Naive thymus-derived CD4-positive, alpha-beta T cell (primary cell): ENCODE measurements around the gene MSGN1. TPM values are rescaled to one million over a fixed set of nuclear protein-coding genes. Genes with fewer than 3 reads are reported as not detected.
A peak's percentile ranks its signal among the peaks of the same experiment; 100 is the strongest.

Experiments used
- ATAC-seq: fragments of 150-1000 bp; cut with Tn5 transposase; 2 replicates; pipeline ENCODE4 v1.10.0; 2021; ENCODE audit warnings: mild to moderate bottlenecking, moderate library complexity
- CTCF ChIA-PET: fragments of 350-600 bp; sonication (Branson Sonifier 250); formaldehyde crosslinking; loops from one replicate; lab custom pipeline; 2021; ENCODE audit warnings: antibody characterized with exemption; lab: Charles Lee
- POLR2A ChIA-PET: fragments of 350-600 bp; sonication (Branson Sonifier 250); formaldehyde crosslinking; loops from one replicate; lab custom pipeline; 2021; ENCODE audit warnings: antibody characterized with exemption, inconsistent platforms; lab: Charles Lee
- DNase-seq, 9 donors: peaks; one replicate each; pipeline versions ENCODE4 v3.0.0 to v3.0.0-alpha.2; 2020 to 2022; ENCODE audit warnings: mixed read lengths in 1 of 9
- H3K27ac ChIP-seq: one replicate; pipeline ENCODE4 v1.7.0; 2013; ENCODE audit warnings: mild to moderate bottlenecking, low read depth, low read length, moderate library complexity
- H3K27me3 ChIP-seq, 2 donors: one replicate each; pipeline ENCODE4 v1.7.0; 2013; ENCODE audit warnings: low read length in 2 of 2, mild to moderate bottlenecking in 2 of 2, moderate library complexity in 2 of 2; ENCODE audit not compliant: control insufficient read depth in 2 of 2, insufficient read depth in 2 of 2
- H3K36me3 ChIP-seq, 3 experiments: 1 replicate in 2 of 3; 2 replicates in 1 of 3; pipeline ENCODE4 v1.7.0; 2013; ENCODE audit warnings: low read length in 3 of 3, mild to moderate bottlenecking in 3 of 3, moderate library complexity in 1 of 3; ENCODE audit not compliant: insufficient read depth in 3 of 3, control insufficient read depth in 2 of 3
- H3K4me1 ChIP-seq, 2 donors: one replicate each; pipeline ENCODE4 v1.7.0; 2013; ENCODE audit warnings: low read length in 2 of 2, mild to moderate bottlenecking in 2 of 2, moderate library complexity in 1 of 2; ENCODE audit not compliant: control insufficient read depth in 2 of 2, insufficient read depth in 2 of 2
- H3K4me3 ChIP-seq: 2 replicates; pipeline ENCODE4 v1.7.0; 2013; ENCODE audit warnings: mild to moderate bottlenecking, low read length
- H3K9me3 ChIP-seq, 3 experiments: 1 replicate in 2 of 3; 2 replicates in 1 of 3; pipeline ENCODE4 v1.7.0; 2013; ENCODE audit warnings: low read length in 3 of 3; ENCODE audit not compliant: control insufficient read depth in 2 of 3
- H3K27ac Mint-ChIP-seq, 9 donors: one replicate each; pipeline ENCODE4 v1.8.0; 2020 to 2022; ENCODE audit warnings: mixed read lengths in 9 of 9, mild to moderate bottlenecking in 8 of 9, moderate library complexity in 5 of 9, inconsistent platforms in 2 of 9
- H3K27me3 Mint-ChIP-seq, 5 donors: one replicate each; pipeline ENCODE4 v1.8.0; 2021 to 2022; ENCODE audit warnings: mixed read lengths in 5 of 5, mild to moderate bottlenecking in 1 of 5
- H3K36me3 Mint-ChIP-seq, 5 donors: one replicate each; pipeline ENCODE4 v1.8.0; 2020 to 2022; ENCODE audit warnings: mixed read lengths in 5 of 5, mild to moderate bottlenecking in 3 of 5, inconsistent platforms in 1 of 5
- H3K4me1 Mint-ChIP-seq, 7 donors: one replicate each; pipeline ENCODE4 v1.8.0; 2020 to 2022; ENCODE audit warnings: mixed read lengths in 7 of 7, mild to moderate bottlenecking in 3 of 7, inconsistent platforms in 1 of 7
- H3K4me3 Mint-ChIP-seq, 10 donors: one replicate each; pipeline ENCODE4 v1.8.0; 2020 to 2022; ENCODE audit warnings: mild to moderate bottlenecking in 10 of 10, mixed read lengths in 10 of 10, moderate library complexity in 6 of 10, inconsistent platforms in 2 of 10
- H3K9me3 Mint-ChIP-seq, 11 donors: one replicate each; pipeline ENCODE4 v1.8.0; 2020 to 2022; ENCODE audit warnings: mixed read lengths in 11 of 11, mild to moderate bottlenecking in 4 of 11, inconsistent platforms in 1 of 11, moderate library complexity in 1 of 11
- intact Hi-C, 2 donors: fragments of 100-400 bp; cut with micrococcal nuclease; formaldehyde crosslinking; loops; one replicate each; pipeline ENCODE4 v1.15.1; 2023
- polyA plus RNA-seq, 2 donors: library from polyadenylated mRNA; unstranded; fragments of 300-500 nt; fragmentation: Illumina TruSeq; gene quantifications; one replicate each; pipeline ENCODE4 v1.2.3, GENCODE V29; 2021
- total RNA-seq, 6 experiments: library from RNA in 5 of 6; stranded (reverse) in 5 of 6; gene quantifications; 1 replicate in 5 of 6; 2 replicates in 1 of 6; pipeline ENCODE4 v1.2.3 and lab custom pipeline; 2021 to 2026

Gene MSGN1
- total and polyA plus RNA-seq, 7 experiments from 2014 or later = not detected

DNA sequence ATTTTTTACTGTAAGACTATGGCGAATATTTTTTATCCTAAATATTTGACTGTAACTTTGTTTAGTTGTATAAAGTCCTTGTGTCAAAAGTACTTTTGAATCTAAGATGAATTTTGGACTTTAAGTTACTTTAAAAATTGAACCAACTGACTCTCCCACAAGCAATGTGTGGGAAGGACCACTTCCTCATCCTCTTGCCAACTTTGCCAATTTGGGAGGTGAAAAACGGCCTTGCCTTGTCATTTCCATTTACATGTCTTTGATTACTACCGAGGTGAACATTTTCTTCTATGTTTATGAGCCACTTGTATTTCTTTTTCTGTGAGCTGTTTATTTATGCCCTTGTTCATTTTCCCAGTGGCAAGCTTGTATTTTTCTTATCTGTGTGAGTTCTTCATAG lies 12.8 kb upstream of the MSGN1 start:
- ATAC-seq = no peak
- Mint-ChIP-seq H3K4me3 (no peak overlapping the region), H3K27ac (no peak overlapping the region), H3K27me3 (peaks cover 6 to 35% (median 25%) of the 10 kb centered on the region in 5 donors), H3K9me3 (no peaks in the 10 kb centered on the region), H3K4me1 (peaks cover 0 to 7% (median 0%) of the 10 kb centered on the region in 7 donors), H3K36me3 (peaks cover 0 to 4% (median 0%) of the 10 kb centered on the region in 5 donors)
- Histone ChIP-seq H3K4me1 (no peaks in the 10 kb centered on the region), H3K27me3 (no peaks in the 10 kb centered on the region), H3K27ac (no peak overlapping the region), H3K9me3 (no peaks in the 10 kb centered on the region), H3K4me3 (no peak overlapping the region), H3K36me3 (no peaks in the 10 kb centered on the region)
- DNase-seq = no peak
- POLR2A ChIA-PET = no interaction called here
- CTCF ChIA-PET = no interaction called here
- intact Hi-C loops = no loop called here

- ChIA-PET POLR2A (no interaction called here), CTCF (no interaction called here)
- DNase-seq = no peak
- H3K27ac Mint-ChIP-seq = no peak overlapping the region
- peaks cover 6 to 35% (median 18%) of the 10 kb centered on the region in 5 donors for H3K27me3 Mint-ChIP-seq
- peaks cover 0 to 3% (median 0%) of the 10 kb centered on the region in 7 donors for H3K4me1 Mint-ChIP-seq
- no peaks in the 10 kb centered on the region for H3K27me3 ChIP-seq
- H3K27ac ChIP-seq = no peak overlapping the region
- peaks cover 0 to under 1% (median 0%) of the 10 kb centered on the region in 5 donors for H3K36me3 Mint-ChIP-seq
- no peaks in the 10 kb centered on the region for H3K9me3 Mint-ChIP-seq
- intact Hi-C loops = no loop called here
- no peaks in the 10 kb centered on the region for H3K9me3 ChIP-seq
- ATAC-seq = peak; percentile 73
- no peaks in the 10 kb centered on the region for H3K36me3 ChIP-seq
- H3K4me1 ChIP-seq = no peaks in the 10 kb centered on the region
- H3K4me3 ChIP-seq = no peak overlapping the region
- no peak overlapping the region for H3K4me3 Mint-ChIP-seq
Observed at GRCh38 chr2:17804358-17804757, 11.9 kb upstream of the MSGN1 start.

GRCh38 chr2:17805166-17805565 lies 11.1 kb upstream of the MSGN1 start:
- no peak overlapping the region for H3K4me3 Mint-ChIP-seq
- no peak overlapping the region for H3K4me3 ChIP-seq
- intact Hi-C loops = no loop called here
- H3K36me3 ChIP-seq = no peaks in the 10 kb centered on the region
- no peak overlapping the region for H3K27ac ChIP-seq
- DNase-seq (no peak), ATAC-seq (no peak)
- no peaks in the 10 kb centered on the region for H3K9me3 Mint-ChIP-seq
- no peaks in the 10 kb centered on the region for H3K9me3 ChIP-seq
- H3K4me1 ChIP-seq = no peaks in the 10 kb centered on the region
- H3K27me3 ChIP-seq = no peaks in the 10 kb centered on the region
- no peak overlapping the region for H3K27ac Mint-ChIP-seq
- no peaks in the 10 kb centered on the region for H3K36me3 Mint-ChIP-seq
- ChIA-PET CTCF (no interaction called here), POLR2A (no interaction called here)
- H3K4me1 Mint-ChIP-seq = no peaks in the 10 kb centered on the region
- peaks cover 6 to 41% (median 16%) of the 10 kb centered on the region in 5 donors for H3K27me3 Mint-ChIP-seq

DNA sequence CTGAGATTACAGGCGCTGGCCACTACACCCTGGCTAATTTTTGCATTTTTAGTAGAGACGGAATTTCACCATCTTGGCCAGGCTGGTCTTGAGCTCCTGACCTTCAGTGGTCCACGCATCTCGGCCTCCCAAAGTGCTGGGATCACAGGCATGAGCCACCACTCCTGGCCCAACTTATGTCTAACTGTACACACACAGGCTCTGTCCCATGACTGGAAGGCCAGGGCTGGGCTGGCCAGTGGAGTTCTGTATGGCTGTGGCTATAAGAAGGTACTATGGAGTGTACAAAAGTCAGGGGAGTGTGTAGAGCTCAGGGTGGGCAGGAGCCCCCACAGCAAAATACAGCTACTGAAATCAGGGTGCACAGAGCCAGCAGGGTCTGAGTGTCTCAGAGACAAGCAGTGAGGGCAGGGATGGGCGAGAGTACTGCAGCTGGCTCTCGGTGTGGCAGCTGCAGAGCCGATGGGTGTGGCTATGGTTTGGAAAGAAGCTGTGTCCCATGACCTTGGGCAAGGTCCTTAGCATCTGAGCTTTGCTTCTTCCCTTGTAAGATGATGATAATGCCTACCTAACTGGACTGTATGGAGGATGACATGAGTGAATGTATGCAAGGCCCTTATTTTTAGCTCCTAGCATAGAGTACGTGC lies 10.4 kb upstream of the MSGN1 start:
- Mint-ChIP-seq H3K9me3 (no peaks in the 10 kb centered on the region), H3K27me3 (peaks cover 6 to 36% (median 16%) of the 10 kb centered on the region in 5 donors), H3K4me3 (no peak overlapping the region), H3K36me3 (no peaks in the 10 kb centered on the region), H3K27ac (no peak overlapping the region), H3K4me1 (no peaks in the 10 kb centered on the region)
- no peak for ATAC-seq
- Histone ChIP-seq H3K27ac (no peak overlapping the region), H3K9me3 (no peaks in the 10 kb centered on the region), H3K36me3 (no peaks in the 10 kb centered on the region), H3K4me3 (no peak overlapping the region), H3K4me1 (no peaks in the 10 kb centered on the region), H3K27me3 (no peaks in the 10 kb centered on the region)
- no peak for DNase-seq
- intact Hi-C loops = no loop called here
- POLR2A ChIA-PET = no interaction called here
- CTCF ChIA-PET = no interaction called here

- no peak overlapping the region for H3K27ac ChIP-seq
- Mint-ChIP-seq H3K27me3 (peaks cover 0 to 42% (median 14%) of the 10 kb centered on the region in 5 donors), H3K4me3 (no peak overlapping the region), H3K4me1 (peaks cover 0 to 11% (median 0%) of the 10 kb centered on the region in 7 donors), H3K36me3 (no peaks in the 10 kb centered on the region), H3K9me3 (no peaks in the 10 kb centered on the region), H3K27ac (no peak overlapping the region)
- no peaks in the 10 kb centered on the region for H3K27me3 ChIP-seq
- ChIA-PET CTCF (no interaction called here), POLR2A (no interaction called here)
- no peak for DNase-seq
- H3K4me1 ChIP-seq = no peaks in the 10 kb centered on the region
- H3K36me3 ChIP-seq = no peaks in the 10 kb centered on the region
- ATAC-seq = peak; percentile 27
- no peaks in the 10 kb centered on the region for H3K9me3 ChIP-seq
- intact Hi-C loops = no loop called here
- no peak overlapping the region for H3K4me3 ChIP-seq
Observed at GRCh38 chr2:17813010-17813741, 3.1 kb upstream of the MSGN1 start.

- H3K36me3 ChIP-seq = no peaks in the 10 kb centered on the region
- no peaks in the 10 kb centered on the region for H3K27me3 ChIP-seq
- H3K4me3 ChIP-seq = no peak overlapping the region
- Mint-ChIP-seq H3K27ac (no peak overlapping the region), H3K36me3 (no peaks in the 10 kb centered on the region), H3K4me1 (peaks cover 0 to 11% (median 0%) of the 10 kb centered on the region in 7 donors), H3K9me3 (no peaks in the 10 kb centered on the region), H3K27me3 (peaks cover 0 to 39% (median 14%) of the 10 kb centered on the region in 5 donors), H3K4me3 (no peak overlapping the region)
- intact Hi-C loops = no loop called here
- no peaks in the 10 kb centered on the region for H3K4me1 ChIP-seq
- DNase-seq (no peak), ATAC-seq (no peak)
- POLR2A ChIA-PET = no interaction called here
- H3K27ac ChIP-seq = no peak overlapping the region
- H3K9me3 ChIP-seq = no peaks in the 10 kb centered on the region
- CTCF ChIA-PET = no interaction called here
Observed at GRCh38 chr2:17813742-17814473, 2.4 kb upstream of the MSGN1 start.
